Neural cell (in vitro differentiated cells): ENCODE measurements around the gene RANBP3. TPM values are rescaled to one million over a fixed set of nuclear protein-coding genes. Genes with fewer than 3 reads are reported as not detected.

ENCODE experiments used
- H2AFZ ChIP-seq: fragments of 200-600, 300-800 bp; sonication (generic), shearing (Covaris generic); 2 replicates; pipeline ENCODE4 v1.6.0; 2014; ENCODE audit warnings: low read depth, mild to moderate bottlenecking, antibody characterized with exemption, low read length, moderate library complexity
- H3F3A ChIP-seq: fragments of 200-600 bp; shearing (Covaris generic); 2 replicates; pipeline ENCODE4 v1.6.1; 2016; ENCODE audit warnings: mild to moderate bottlenecking, moderate library complexity, mixed read lengths, antibody characterized with exemption, low read length; ENCODE audit not compliant: insufficient read depth, poor library complexity, severe bottlenecking
- H3K27ac ChIP-seq: fragments of 200-600, 300-800 bp; sonication (generic), shearing (Covaris generic); 2 replicates; pipeline ENCODE4 v1.5.1; 2014; ENCODE audit warnings: mild to moderate bottlenecking, low read length, moderate library complexity
- H3K27me3 ChIP-seq: fragments of 300-800, 200-600 bp; sonication (generic), shearing (Covaris generic); 2 replicates; pipeline ENCODE4 v1.6.0; 2014; ENCODE audit warnings: mild to moderate bottlenecking, low read depth, low read length, moderate library complexity; ENCODE audit not compliant: insufficient read depth
- H3K36me3 ChIP-seq: fragments of 300-800, 200-600 bp; sonication (generic), shearing (Covaris generic); 2 replicates; pipeline ENCODE4 v1.5.1; 2014; ENCODE audit warnings: mild to moderate bottlenecking, antibody characterized with exemption, low read length, moderate library complexity; ENCODE audit not compliant: insufficient read depth
- H3K4me2 ChIP-seq: fragments of 300-800, 200-600 bp; sonication (generic), shearing (Covaris generic); 2 replicates; pipeline ENCODE4 v1.6.0; 2014; ENCODE audit warnings: mild to moderate bottlenecking, low read length
- H3K4me3 ChIP-seq: fragments of 300-800, 200-600 bp; sonication (generic), shearing (Covaris generic); 2 replicates; pipeline ENCODE4 v1.5.1; 2014; ENCODE audit warnings: mild to moderate bottlenecking, low read length, moderate library complexity
- H3K79me2 ChIP-seq: fragments of 200-600 bp; shearing (Covaris generic); replicated peaks from 2 replicates; pipeline ENCODE4 v1.6.0; 2014; ENCODE audit warnings: mild to moderate bottlenecking, low read length, moderate library complexity; ENCODE audit not compliant: insufficient read depth
- H3K9ac ChIP-seq: fragments of 300-800, 200-600 bp; sonication (generic), shearing (Covaris generic); 2 replicates; pipeline ENCODE4 v1.6.1; 2016; ENCODE audit warnings: mild to moderate bottlenecking, low read length, mixed read lengths
- H3K9me2 ChIP-seq: fragments of 200-600 bp; shearing (Covaris generic); 2 replicates; pipeline ENCODE4 v1.6.1; 2016; ENCODE audit warnings: mild to moderate bottlenecking, low read length, mixed read lengths; ENCODE audit not compliant: insufficient read depth
- H3K9me3 ChIP-seq: fragments of 200-600, 300-800 bp; sonication (generic), shearing (Covaris generic); 2 replicates; pipeline ENCODE4 v1.6.1; 2016; ENCODE audit warnings: mild to moderate bottlenecking, mixed run types, low read length, moderate library complexity, mixed read lengths
- H4K20me1 ChIP-seq: fragments of 200-600 bp; shearing (Covaris generic); 2 replicates; pipeline ENCODE4 v1.6.1; 2016; ENCODE audit warnings: mild to moderate bottlenecking, mixed run types; ENCODE audit not compliant: insufficient read depth
- EP300 ChIP-seq: fragments of 450-650 bp; conservative IDR thresholded peaks from 2 replicates; pipeline ENCODE4 v1.6.1; 2014; ENCODE audit warnings: antibody characterized with exemption, mild to moderate bottlenecking, moderate library complexity; ENCODE audit not compliant: poor library complexity, severe bottlenecking
- EZH2 ChIP-seq: fragments of 200-600, 300-800 bp; shearing (Covaris generic), sonication (generic); IDR thresholded peaks from 2 replicates; pipeline ENCODE4 v1.6.1; 2014; ENCODE audit warnings: antibody characterized with exemption, low read length, borderline replicate concordance, mild to moderate bottlenecking; ENCODE audit not compliant: insufficient read depth, poor library complexity, severe bottlenecking
- MXI1 ChIP-seq: fragments of 450-650 bp; conservative IDR thresholded peaks from 2 replicates; pipeline ENCODE4 v1.6.1; 2014; ENCODE audit warnings: antibody characterized with exemption, mild to moderate bottlenecking; ENCODE audit not compliant: poor library complexity, severe bottlenecking
- POLR2AphosphoS5 ChIP-seq: IDR thresholded peaks from 2 replicates; pipeline ENCODE4 v1.6.1; 2012
- RAD21 ChIP-seq: fragments of 450-650 bp; conservative IDR thresholded peaks from 2 replicates; pipeline ENCODE4 v1.6.1; 2014; ENCODE audit warnings: antibody characterized with exemption, mild to moderate bottlenecking, moderate library complexity
- REST ChIP-seq: IDR thresholded peaks from 2 replicates; pipeline ENCODE4 v1.6.1; 2012; ENCODE audit warnings: borderline replicate concordance
- SMC3 ChIP-seq: fragments of 450-650 bp; conservative IDR thresholded peaks from 2 replicates; pipeline ENCODE4 v1.6.1; 2014; ENCODE audit warnings: antibody characterized with exemption, mild to moderate bottlenecking, moderate library complexity; ENCODE audit not compliant: poor library complexity
- TAF1 ChIP-seq: IDR thresholded peaks from 2 replicates; pipeline ENCODE4 v1.6.1; 2012; ENCODE audit warnings: low read depth
- polyA plus RNA-seq: library from polyadenylated mRNA; depleted of rRNA; stranded (reverse); fragments of >200 nt; gene quantifications from 2 replicates; pipeline ENCODE4 v1.2.3, GENCODE V29; 2014
- TF ChIP-seq, protein P1 (sequence below): fragments of 450-650 bp; IDR thresholded peaks from 2 replicates; pipeline ENCODE4 v1.5.1; 2014; ENCODE audit warnings: antibody characterized with exemption, mild to moderate bottlenecking, moderate library complexity; ENCODE audit not compliant: poor library complexity, severe bottlenecking

The RANBP3 gene
- polyA plus RNA-seq, 1 donor from 2014 or later = 67.6 TPM

GRCh38 chr19:5934774-5935472 lies 43.0 kb downstream of the RANBP3 start:
- Histone ChIP-seq H3K9me3 (no peaks in the 10 kb centered on the region), H3K4me2 (no peak overlapping the region), H2AFZ (no peak overlapping the region), H3K27me3 (no peaks in the 10 kb centered on the region), H3K9ac (no peak overlapping the region), H3K79me2 (peaks cover 4% of the 10 kb centered on the region), H3K27ac (no peak overlapping the region), H3F3A (no peaks in the 10 kb centered on the region), H3K36me3 (no peaks in the 10 kb centered on the region), H4K20me1 (no peaks in the 10 kb centered on the region), H3K4me3 (no peak overlapping the region), H3K9me2 (no peaks in the 10 kb centered on the region)
- TF ChIP-seq SMC3 = no peak
- TF ChIP-seq POLR2AphosphoS5 = no peak
- TF ChIP-seq EZH2 = no peak
- TF ChIP-seq TAF1 = no peak

GRCh38 chr19:5934069-5934401 lies 43.9 kb downstream of the RANBP3 start:
- H3K9me2 ChIP-seq = no peaks in the 10 kb centered on the region
- no peaks in the 10 kb centered on the region for H3K9me3 ChIP-seq
- no peak overlapping the region for H3K9ac ChIP-seq
- no peaks in the 10 kb centered on the region for H3K27me3 ChIP-seq
- no peaks in the 10 kb centered on the region for H4K20me1 ChIP-seq
- no peak overlapping the region for H3K4me3 ChIP-seq
- H3K79me2 ChIP-seq = peaks cover 4% of the 10 kb centered on the region
- no peak overlapping the region for H2AFZ ChIP-seq
- no peak overlapping the region for H3K4me2 ChIP-seq
- H3K36me3 ChIP-seq = no peaks in the 10 kb centered on the region
- no peaks in the 10 kb centered on the region for H3F3A ChIP-seq
- H3K27ac ChIP-seq = no peak overlapping the region
- TF ChIP-seq EZH2 (no peak), POLR2AphosphoS5 (no peak), TAF1 (no peak), REST (no peak)

GRCh38 chr19:5933391-5934068 lies 44.4 kb downstream of the RANBP3 start:
- peaks cover 4% of the 10 kb centered on the region for H3K79me2 ChIP-seq
- TF ChIP-seq MXI1 = no peak
- no peak for TF ChIP-seq EZH2
- TF ChIP-seq REST = no peak
- no peak for TF ChIP-seq TAF1
- TF ChIP-seq, protein P1, sequence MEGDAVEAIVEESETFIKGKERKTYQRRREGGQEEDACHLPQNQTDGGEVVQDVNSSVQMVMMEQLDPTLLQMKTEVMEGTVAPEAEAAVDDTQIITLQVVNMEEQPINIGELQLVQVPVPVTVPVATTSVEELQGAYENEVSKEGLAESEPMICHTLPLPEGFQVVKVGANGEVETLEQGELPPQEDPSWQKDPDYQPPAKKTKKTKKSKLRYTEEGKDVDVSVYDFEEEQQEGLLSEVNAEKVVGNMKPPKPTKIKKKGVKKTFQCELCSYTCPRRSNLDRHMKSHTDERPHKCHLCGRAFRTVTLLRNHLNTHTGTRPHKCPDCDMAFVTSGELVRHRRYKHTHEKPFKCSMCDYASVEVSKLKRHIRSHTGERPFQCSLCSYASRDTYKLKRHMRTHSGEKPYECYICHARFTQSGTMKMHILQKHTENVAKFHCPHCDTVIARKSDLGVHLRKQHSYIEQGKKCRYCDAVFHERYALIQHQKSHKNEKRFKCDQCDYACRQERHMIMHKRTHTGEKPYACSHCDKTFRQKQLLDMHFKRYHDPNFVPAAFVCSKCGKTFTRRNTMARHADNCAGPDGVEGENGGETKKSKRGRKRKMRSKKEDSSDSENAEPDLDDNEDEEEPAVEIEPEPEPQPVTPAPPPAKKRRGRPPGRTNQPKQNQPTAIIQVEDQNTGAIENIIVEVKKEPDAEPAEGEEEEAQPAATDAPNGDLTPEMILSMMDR = no peak
- TF ChIP-seq EP300 = no peak
- no peak for TF ChIP-seq POLR2AphosphoS5
- TF ChIP-seq RAD21 = no peak
- no peak for TF ChIP-seq SMC3
- no peaks in the 10 kb centered on the region for H3K27me3 ChIP-seq
- H3K36me3 ChIP-seq = no peaks in the 10 kb centered on the region
- H2AFZ ChIP-seq = no peak overlapping the region
- H3K9ac ChIP-seq = no peak overlapping the region
- no peak overlapping the region for H3K4me2 ChIP-seq
- no peaks in the 10 kb centered on the region for H3F3A ChIP-seq
- no peak overlapping the region for H3K27ac ChIP-seq
- H3K4me3 ChIP-seq = no peak overlapping the region
- H3K9me2 ChIP-seq = no peaks in the 10 kb centered on the region
- no peaks in the 10 kb centered on the region for H4K20me1 ChIP-seq
- H3K9me3 ChIP-seq = no peaks in the 10 kb centered on the region
